Stimulated activated CD4-positive, alpha-beta T cell treated with anti-CD3 and anti-CD28 coated beads, Interleukin-4, amount 100 ng/mL, for 1 hour (primary cell): ENCODE data around the gene REXO2.

Experiments
- DNase-seq: peaks from one replicate; pipeline ENCODE4 v3.0.0-alpha.2; 2020

REXO2 gene

DNA sequence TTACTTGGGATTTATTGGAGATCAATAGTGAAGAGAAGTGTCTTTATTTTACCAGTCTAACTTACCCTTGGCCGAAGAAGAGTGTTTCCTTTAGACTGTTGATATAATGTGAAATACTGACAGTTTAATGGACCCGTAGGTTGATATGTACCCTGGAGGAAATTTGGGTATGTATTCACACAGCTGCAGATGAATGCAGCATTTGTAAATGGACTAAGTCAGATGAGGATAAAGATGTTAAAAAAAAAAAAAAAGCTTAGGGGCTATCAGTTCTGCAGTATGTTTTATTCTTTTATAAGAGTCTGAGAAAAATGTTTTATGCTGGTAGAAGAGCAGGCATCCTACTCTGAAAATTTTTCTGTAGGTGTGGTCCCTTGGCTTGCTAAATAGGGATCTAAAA is 2.7 kb downstream of the REXO2 start:
- DNase-seq, result no peak

DNA sequence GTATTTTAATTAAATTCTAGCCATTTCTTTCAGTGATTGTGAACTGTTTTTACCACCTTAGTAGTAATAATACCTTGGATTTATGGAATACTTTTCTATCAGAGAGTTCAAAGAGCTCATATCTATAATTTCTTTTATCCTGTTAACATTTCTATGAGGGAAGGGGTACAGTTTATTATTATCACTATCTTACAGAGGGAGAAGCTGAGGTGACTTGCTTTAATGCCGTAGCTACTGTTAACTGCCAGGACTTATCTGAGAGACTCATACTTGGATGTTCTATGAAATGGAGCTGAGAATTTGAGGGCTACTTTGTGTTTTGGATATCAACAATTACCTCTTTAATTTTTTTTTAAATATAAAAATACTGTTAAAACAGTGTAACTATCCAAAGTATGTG is 3.3 kb downstream of the REXO2 start:
- no peak for DNase-seq

DNA sequence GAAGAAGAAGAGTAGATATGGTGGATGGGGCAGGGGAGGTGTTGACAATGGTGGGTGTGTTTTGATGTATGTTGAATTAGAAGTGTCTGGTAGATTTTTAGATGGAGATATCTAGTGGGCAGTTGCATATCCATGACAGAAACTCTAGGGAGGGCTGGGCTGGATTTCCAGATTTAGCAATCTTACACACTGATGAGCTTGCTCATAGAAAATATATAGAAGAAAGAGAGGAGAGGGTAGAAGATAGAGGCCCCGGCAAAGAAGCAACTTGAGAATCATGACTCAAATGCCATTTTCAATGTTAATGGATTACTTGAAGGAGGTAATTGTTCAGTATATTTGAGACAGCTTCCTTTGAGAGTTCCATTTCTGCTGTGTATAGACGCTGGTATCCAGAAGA is 8.2 kb downstream of the REXO2 start:
- no peak for DNase-seq

DNA sequence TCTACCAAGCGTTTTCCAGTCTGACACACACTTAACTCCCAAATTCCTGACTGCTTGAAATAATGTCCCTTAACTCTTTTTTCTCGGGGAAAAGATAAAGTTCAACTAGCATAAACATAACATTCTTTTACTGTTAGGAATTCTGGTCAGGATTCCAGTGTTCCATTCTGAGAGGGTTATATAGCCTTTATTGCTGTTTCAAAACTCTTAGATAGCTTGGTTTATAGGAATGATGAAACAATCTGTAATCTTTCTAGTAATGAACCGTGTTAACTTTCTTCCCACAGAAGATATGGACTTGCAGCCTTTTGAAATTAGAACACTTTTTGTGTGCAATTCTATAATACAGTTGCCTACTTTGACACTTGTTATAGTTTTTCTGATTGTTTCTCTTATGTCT is 8.6 kb downstream of the REXO2 start:
- DNase-seq, result no peak

DNA sequence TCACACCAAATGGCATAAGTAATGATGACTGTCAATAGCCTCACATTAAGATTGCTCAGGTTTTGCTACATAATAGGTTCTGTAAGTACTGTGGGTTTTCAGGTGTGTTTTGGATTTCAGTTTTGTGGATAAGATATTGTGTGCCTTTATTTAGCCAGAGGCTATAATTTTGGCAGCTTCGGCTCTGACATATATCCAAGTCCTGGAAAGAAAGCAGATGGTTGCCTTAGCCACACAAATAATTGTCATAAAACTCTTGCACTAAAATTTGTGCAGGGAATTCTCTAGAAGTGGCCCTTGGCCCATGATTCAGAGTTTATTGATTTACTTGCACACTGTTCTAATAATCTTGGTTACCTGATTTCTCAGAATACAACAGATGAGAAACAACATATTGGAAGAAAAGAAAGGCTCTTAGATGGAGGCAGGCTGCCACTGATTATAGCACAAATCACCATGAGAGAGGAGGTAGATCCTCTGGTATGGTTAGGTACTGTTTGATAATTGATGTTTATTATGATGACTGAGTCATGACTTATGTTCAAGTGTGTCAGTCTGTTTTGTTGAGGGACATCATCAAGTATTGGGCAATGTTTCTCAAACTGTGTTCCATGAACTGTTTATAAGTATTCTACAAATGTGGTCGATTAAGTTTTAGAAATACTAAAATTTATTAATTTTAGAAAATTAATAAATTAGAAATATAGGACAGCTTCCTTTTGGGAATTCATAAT is 9.6 kb downstream of the REXO2 start:
- no peak for DNase-seq

DNA sequence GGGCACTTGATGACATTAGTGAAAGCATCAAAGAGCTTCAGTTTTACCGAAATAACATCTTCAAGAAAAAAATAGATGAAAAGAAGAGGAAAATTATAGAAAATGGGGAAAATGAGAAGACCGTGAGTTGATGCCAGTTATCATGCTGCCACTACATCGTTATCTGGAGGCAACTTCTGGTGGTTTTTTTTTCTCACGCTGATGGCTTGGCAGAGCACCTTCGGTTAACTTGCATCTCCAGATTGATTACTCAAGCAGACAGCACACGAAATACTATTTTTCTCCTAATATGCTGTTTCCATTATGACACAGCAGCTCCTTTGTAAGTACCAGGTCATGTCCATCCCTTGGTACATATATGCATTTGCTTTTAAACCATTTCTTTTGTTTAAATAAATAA is 10.6 kb downstream of the REXO2 start:
- DNase-seq, result no peak

DNA sequence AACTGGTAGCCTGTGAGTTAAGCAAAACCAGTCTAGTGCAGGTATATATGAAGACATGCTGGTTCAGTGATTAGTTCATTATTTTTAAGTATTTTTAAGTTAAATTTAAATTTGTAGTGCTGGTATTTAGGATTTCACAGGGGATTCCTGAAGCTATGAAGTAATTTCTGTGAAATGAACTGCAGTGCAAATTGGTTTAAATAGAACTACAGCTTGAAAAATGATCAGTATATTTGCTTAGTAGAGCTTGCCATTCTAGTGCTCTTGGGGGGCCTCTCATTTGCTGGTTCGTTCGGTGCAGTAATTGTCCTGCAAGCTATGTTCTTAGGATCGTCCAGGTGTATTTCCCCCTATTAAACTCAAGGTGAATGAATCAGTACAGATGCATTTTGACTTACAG is 13.1 kb downstream of the REXO2 start:
- DNase-seq, result no peak

DNA sequence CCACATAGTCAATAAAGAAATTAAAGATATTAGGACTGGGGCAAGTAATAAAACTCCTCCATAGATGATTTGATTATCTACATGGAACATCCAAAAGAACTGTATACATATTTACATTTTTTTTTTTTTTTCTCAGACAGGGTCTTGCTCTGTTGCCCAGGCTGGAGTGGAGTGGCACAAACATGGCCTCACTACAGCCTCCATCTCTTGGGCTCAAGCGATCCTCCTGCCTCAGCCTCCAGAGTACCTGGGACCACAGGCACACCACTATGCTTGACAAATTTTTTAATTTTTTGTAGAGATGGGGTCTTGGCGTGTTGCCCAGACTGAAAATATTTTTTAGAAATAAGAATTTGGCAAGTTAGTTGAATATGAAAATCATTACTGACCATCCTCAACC is 24.7 kb downstream of the REXO2 start:
- DNase-seq, result no peak

DNA sequence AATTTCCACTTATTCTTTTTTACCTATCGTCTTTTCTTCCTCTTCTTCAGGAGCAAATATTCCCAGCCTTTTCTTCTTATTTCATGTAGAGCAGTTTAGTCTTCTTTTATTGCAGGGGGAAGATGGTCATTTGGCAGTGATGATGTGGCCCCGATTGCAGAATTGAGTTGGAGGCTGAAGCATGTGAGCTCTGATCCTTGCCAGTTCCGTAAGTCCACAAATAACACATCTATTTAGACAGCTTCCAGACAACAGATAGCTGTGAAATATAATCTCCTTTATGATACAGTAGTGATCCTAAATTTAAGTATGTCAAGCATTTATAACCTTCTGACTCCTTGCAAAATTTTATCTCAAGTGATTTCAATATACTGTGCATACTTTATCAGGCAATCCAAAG is 27.5 kb downstream of the REXO2 start:
- DNase-seq, result no peak

DNA sequence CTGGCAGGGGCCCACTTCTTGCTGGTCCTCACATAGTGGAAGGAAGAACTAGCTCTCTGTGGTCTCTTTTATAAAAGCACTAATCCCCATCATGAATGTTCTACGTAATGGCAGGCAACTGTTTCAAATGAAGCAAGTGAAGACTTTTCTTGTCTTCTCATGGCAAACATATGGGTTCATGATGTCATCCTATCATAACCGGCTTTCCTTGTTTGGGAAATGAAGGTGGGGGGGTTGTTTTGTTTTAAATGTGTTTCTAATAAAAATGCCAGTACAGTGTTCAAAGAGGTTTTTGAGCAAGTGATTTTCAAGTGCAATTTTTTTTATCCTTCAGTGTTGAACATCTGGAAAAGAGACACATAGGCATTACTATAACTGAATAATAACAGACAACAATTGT is 33.4 kb downstream of the REXO2 start:
- no peak for DNase-seq

DNA sequence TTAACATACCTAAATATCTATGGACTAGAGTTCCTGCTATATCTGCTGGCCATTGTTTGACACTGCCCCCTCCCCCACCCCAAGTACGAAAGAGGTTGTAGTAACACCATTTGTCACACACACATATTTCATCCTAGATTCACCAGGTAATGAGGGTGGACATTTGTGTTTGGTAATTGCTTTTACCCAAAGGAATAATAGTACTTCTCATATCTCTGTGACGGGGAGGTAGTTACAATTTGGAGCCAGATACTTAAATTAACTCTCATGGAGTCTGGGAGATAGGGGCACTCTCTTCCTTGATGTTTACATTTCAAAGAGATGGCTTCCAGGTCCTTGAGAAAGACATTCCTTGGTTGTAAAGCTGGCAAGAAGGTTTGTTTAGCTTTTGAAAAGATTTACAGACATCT is 38.7 kb downstream of the REXO2 start:
- DNase-seq, result no peak

DNA sequence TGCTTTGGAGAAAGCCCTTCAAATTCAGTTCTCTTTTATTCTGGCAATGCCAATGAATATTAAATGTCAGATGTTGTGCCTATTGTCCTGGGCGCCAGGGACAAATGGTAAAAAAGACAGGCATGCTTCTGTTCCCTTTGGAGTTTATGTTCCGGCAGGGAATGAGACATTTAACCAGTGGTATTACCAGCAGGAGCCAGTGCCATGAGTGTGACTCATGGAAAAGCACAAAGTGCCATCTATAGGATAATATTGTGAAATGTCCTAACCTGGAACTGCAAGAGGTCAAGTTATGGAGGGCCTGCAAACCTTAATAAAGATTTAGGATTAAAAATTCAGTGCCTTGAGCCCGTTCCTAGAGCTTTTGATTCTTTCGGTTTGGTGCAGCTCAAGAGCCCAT is 39.5 kb downstream of the REXO2 start:
- DNase-seq, result no peak

DNA sequence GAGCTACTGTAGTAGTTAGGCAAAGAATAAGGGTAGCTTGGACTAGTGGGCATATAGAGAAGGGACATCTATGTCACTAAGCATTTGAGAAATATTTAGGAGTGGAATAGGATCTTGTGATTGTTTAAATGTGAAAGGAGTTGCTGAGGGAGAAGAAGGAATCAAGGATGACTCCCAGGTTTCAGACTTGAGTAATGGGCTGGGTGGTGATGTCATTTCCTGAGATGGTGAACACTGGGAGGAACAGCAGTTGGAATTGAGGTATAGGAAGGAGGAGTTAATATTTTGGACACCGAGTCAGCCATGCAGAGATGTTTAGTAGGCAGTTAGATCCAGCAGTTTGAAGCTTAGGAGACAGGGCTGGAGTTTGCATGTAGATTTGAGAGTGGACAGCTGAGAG is 40.1 kb downstream of the REXO2 start:
- no peak for DNase-seq

DNA sequence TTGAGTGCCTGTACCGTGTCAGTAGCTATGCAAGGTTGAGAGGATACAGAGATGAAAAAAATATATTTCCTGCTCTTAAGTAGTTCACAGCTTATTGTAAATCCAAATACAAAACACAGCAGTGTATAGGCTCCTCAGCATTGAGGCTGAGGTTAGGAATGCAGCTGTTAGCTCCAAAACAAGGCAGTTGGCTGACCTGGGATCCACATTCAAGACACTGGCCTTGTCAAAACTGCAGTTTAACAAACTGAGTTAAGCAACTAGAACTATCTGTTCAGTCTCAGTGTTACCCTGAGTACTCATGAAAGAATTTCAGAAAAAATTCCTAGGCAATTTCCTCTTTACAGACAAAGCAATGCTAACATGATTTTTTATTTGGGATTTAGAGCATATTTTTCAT is 42.8 kb downstream of the REXO2 start:
- no peak for DNase-seq

DNA sequence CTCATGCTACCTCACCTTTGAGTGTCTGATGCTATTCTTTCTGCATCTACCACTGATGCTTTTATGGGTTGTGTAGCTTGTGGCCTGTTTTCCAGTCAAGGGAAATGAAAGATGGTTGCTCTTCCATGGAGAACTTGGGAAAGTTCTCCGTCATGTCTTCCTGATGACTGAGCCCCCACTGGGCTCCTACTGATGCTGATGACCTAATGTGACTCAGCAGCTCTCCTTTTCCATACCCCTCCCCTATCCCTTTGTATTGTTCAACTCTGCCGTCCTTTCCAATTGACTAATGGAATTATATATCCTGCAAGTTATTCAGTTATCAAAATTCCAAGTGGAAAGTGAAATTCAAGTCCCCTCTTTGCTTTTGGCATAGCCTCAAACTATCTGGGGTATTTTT is 44.7 kb downstream of the REXO2 start:
- DNase-seq, result no peak

DNA sequence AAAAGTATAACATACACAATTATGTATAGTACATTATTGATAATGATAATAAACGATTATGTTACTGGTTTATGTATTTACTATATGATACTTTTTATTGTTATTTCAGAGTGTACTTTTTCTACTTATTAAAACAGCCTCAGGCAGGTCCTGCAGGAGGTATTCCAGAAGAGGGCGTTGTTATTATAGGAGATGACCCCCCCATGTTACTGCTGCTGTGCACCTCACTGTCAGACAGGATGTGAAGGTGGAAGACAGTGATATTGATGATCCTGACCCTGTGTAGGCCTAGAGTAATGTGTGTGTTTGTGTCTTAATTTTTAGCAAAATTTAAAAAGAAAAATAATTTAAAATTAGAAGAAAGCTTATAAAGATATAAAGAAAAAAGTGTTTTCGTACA is 57.6 kb downstream of the REXO2 start:
- no peak for DNase-seq

DNA sequence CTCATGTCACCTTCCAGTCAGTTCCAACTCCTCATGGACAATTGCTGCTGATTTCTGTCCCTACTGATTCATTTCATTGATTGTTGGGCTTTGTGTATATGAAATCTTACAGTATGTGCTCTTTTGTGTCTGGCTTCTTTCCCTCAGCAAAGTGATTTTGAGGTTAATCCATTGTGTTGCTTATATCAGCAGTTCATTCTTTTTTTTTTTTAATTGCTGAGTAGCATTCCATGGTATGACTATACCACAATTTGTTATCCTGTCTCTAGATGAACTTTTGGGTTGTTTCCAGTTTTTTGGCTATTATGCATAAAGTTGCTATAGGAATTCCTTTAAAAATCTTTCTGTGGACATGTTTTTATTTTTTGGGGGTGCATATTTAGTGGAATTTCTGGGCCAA is 60.5 kb downstream of the REXO2 start:
- DNase-seq, result no peak
